Measurements from ENCODE around the gene RBL2. TPM values are rescaled to one million over a fixed set of nuclear protein-coding genes. Genes with fewer than 3 reads are reported as not detected.
A peak's percentile ranks its signal among the peaks of the same experiment; 100 is the strongest.

RBL2 gene
- total RNA-seq, 1 donor from 2014 or later = 59.2 TPM

GRCh38 chr16:53506254-53506653, 72.0 kb downstream of the RBL2 start:
- Mint-ChIP-seq H3K27ac (no peak overlapping the region), H3K27me3 (ENCODE audit: low read depth) (no peaks in the 10 kb centered on the region), H3K36me3 (no peaks in the 10 kb centered on the region), H3K9me3 (no peaks in the 10 kb centered on the region), H3K4me3 (no peak overlapping the region), H3K4me1 (peaks cover 32% of the 10 kb centered on the region)
- no peak for TF ChIP-seq CTCF (IDR thresholded peaks at IDR 0.05; ENCODE audit: unreplicated experiment)
- no peak for DNase-seq (ENCODE audit: low spot score in 2 of 2, unreplicated experiment in 2 of 2)

GRCh38 chr16:53507464-53508179, 73.4 kb downstream of the RBL2 start:
- H3K4me1 Mint-ChIP-seq = peaks cover 21% of the 10 kb centered on the region
- no peaks in the 10 kb centered on the region for H3K36me3 Mint-ChIP-seq
- H3K27me3 Mint-ChIP-seq (ENCODE audit: low read depth) = no peaks in the 10 kb centered on the region
- H3K4me3 Mint-ChIP-seq = no peak overlapping the region
- no peaks in the 10 kb centered on the region for H3K9me3 Mint-ChIP-seq
- no peak for TF ChIP-seq CTCF (IDR thresholded peaks at IDR 0.05; ENCODE audit: unreplicated experiment)
- DNase-seq (ENCODE audit: low spot score in 2 of 2, unreplicated experiment in 2 of 2) = no peak
- no peak overlapping the region for H3K27ac Mint-ChIP-seq

- Mint-ChIP-seq H3K36me3 (no peaks in the 10 kb centered on the region), H3K4me3 (no peak overlapping the region), H3K27me3 (ENCODE audit: low read depth) (no peaks in the 10 kb centered on the region), H3K27ac (no peak overlapping the region), H3K9me3 (peaks cover 7% of the 10 kb centered on the region), H3K4me1 (peaks cover 7% of the 10 kb centered on the region)
- TF ChIP-seq CTCF (IDR thresholded peaks at IDR 0.05; ENCODE audit: unreplicated experiment) = peak; percentile 91
- peak in 1 of 2 experiments; percentile 62 for DNase-seq (ENCODE audit: low spot score in 2 of 2, unreplicated experiment in 2 of 2)
Observed at GRCh38 chr16:53509906-53510703, 75.8 kb downstream of the RBL2 start.

- Mint-ChIP-seq H3K9me3 (peaks cover 7% of the 10 kb centered on the region), H3K27me3 (ENCODE audit: low read depth) (no peaks in the 10 kb centered on the region), H3K4me1 (peaks cover 6% of the 10 kb centered on the region), H3K36me3 (no peaks in the 10 kb centered on the region), H3K4me3 (no peak overlapping the region), H3K27ac (no peak overlapping the region)
- DNase-seq (ENCODE audit: low spot score in 2 of 2, unreplicated experiment in 2 of 2) = no peak
- TF ChIP-seq CTCF (IDR thresholded peaks at IDR 0.05; ENCODE audit: unreplicated experiment) = no peak
Observed at GRCh38 chr16:53510704-53511070, 76.4 kb downstream of the RBL2 start.

- no peak overlapping the region for H3K4me3 Mint-ChIP-seq
- DNase-seq (ENCODE audit: low spot score in 2 of 2, unreplicated experiment in 2 of 2) = no peak
- no peak overlapping the region for H3K27ac Mint-ChIP-seq
- peaks cover 6% of the 10 kb centered on the region for H3K4me1 Mint-ChIP-seq
- no peak for TF ChIP-seq CTCF (IDR thresholded peaks at IDR 0.05; ENCODE audit: unreplicated experiment)
- peaks cover 7% of the 10 kb centered on the region for H3K9me3 Mint-ChIP-seq
- H3K36me3 Mint-ChIP-seq = no peaks in the 10 kb centered on the region
- H3K27me3 Mint-ChIP-seq (ENCODE audit: low read depth) = no peaks in the 10 kb centered on the region
Observed at GRCh38 chr16:53511084-53511402, 76.8 kb downstream of the RBL2 start.

All from mesothelial cell of epicardium (in vitro differentiated cells).